ENCODE data around the gene ENTPD2.

ENTPD2 gene

GRCh38 chr9:137077758-137078693 lies 24.2 kb upstream of the ENTPD2 start (continued):
- no peak for TF ChIP-seq ZNF280C (tag by site-specific recombination; IDR thresholded peaks at IDR 0.05)
- TF ChIP-seq ZNF707 (tag by site-specific recombination; IDR thresholded peaks at IDR 0.05): no peak
- peak; percentile 73 for TF ChIP-seq ZFHX2 (tag by site-specific recombination; conservative IDR thresholded peaks at IDR 0.05)
- no peak for TF ChIP-seq PRDM6 (tag by site-specific recombination; IDR thresholded peaks at IDR 0.05)
- no peak for TF ChIP-seq KLF17 (tag by site-specific recombination; IDR thresholded peaks at IDR 0.05)
- 0 out of 2 replicates have a peak, but pooled peaks have one; percentile 9 for TF ChIP-seq SP2 (tag by site-specific recombination; IDR thresholded peaks at IDR 0.05)
- TF ChIP-seq KLF8 (tag by site-specific recombination; IDR thresholded peaks at IDR 0.05): peak; percentile 15; the same call in 1 of the 2 replicates
- TF ChIP-seq ZNF549 (tag by site-specific recombination; IDR thresholded peaks at IDR 0.05): no peak

- Histone ChIP-seq H3K4me1 (ENCODE audit: control insufficient read depth, insufficient read depth, low read length) (no peaks in the 10 kb centered on the region; the same call in 1 of the 2 replicates), H3K36me3 (ENCODE audit: control insufficient read depth in 2 of 2, insufficient read depth in 1 of 2, low read length in 2 of 2) (peaks cover 0 to 34% of the 10 kb centered on the region in 2 experiments; a peak in 1 of 3 replicates), H3K4me3 (ENCODE audit: low read depth, low read length) (peak within 1 kb of the TSS; percentile 43), H3K27ac (ENCODE audit: extremely low read depth, low read depth, low read length) (peak within 1 kb of the TSS; percentile 46; the same call in 1 of the 2 replicates), H3K9me3 (ENCODE audit: control insufficient read depth, insufficient read depth, low read depth, low read length) (no peaks in the 10 kb centered on the region)
- ChIA-PET CTCF (interaction anchor here (0.6 to 2.6 kb wide), 5 partner anchors 9 to 191 kb away, joined by 3 to 16 read pairs (median 9); partner anchors contain the start of genes MAN1B1 and TRAF2), POLR2A (interaction anchor here (1.0 to 2.3 kb wide), 5 partner anchors 9 to 164 kb away, joined by 3 to 21 read pairs (median 6); partner anchors contain the start of genes ENTPD2, MAN1B1 and TUBB4B)
- TF ChIP-seq ZNF148 (tag by site-specific recombination; IDR thresholded peaks at IDR 0.05; ENCODE audit: borderline replicate concordance) (no peak), ZNF2 (tag by site-specific recombination; IDR thresholded peaks at IDR 0.05) (no peak), SP7 (tag by site-specific recombination; IDR thresholded peaks at IDR 0.05) (no peak), ZBTB44 (tag by site-specific recombination; IDR thresholded peaks at IDR 0.05) (no peak), ZFP3 (tag by site-specific recombination; IDR thresholded peaks at IDR 0.05; ENCODE audit: low read depth) (no peak), SP3 (tag by site-specific recombination; IDR thresholded peaks at IDR 0.05) (no peak), ZNF112 (tag by site-specific recombination; IDR thresholded peaks at IDR 0.05) (no peak), ZNF16 (tag by site-specific recombination; IDR thresholded peaks at IDR 0.05; ENCODE audit: low read depth) (no peak), ZNF658 (tag by site-specific recombination; IDR thresholded peaks at IDR 0.05) (no peak), ZNF157 (tag by site-specific recombination; IDR thresholded peaks at IDR 0.05) (no peak), ZSCAN4 (tag by site-specific recombination; IDR thresholded peaks at IDR 0.05) (no peak), PRDM4 (tag by site-specific recombination; IDR thresholded peaks at IDR 0.05) (no peak)
These were observed 23.3 kb upstream of the ENTPD2 start, which contains the start of gene UAP1L1 for GRCh38 chr9:137077010-137077747. Gene UAP1L1, plus strand, starts transcription at chr9:137077517. Its CDS starts 16 bp downstream, at chr9:137077533.
